Stimulated activated CD8-positive, alpha-beta memory T cell treated with anti-CD3 and anti-CD28 coated beads, Interleukin-12 subunit alpha, Interleukin-12 subunit beta, amount 100 ng/mL, for 1 hour (primary cell): Measurements from ENCODE around the gene RPP14.
"Not testable (repeated sequence)": the region's sequence is repeated elsewhere in the genome, so short reads cannot be mapped to it uniquely, and the experiment has no call there.

Experiments used
- DNase-seq: peaks from one replicate; pipeline ENCODE4 v3.0.0-alpha.2; 2020; ENCODE audit warnings: low read depth

Gene RPP14

DNA sequence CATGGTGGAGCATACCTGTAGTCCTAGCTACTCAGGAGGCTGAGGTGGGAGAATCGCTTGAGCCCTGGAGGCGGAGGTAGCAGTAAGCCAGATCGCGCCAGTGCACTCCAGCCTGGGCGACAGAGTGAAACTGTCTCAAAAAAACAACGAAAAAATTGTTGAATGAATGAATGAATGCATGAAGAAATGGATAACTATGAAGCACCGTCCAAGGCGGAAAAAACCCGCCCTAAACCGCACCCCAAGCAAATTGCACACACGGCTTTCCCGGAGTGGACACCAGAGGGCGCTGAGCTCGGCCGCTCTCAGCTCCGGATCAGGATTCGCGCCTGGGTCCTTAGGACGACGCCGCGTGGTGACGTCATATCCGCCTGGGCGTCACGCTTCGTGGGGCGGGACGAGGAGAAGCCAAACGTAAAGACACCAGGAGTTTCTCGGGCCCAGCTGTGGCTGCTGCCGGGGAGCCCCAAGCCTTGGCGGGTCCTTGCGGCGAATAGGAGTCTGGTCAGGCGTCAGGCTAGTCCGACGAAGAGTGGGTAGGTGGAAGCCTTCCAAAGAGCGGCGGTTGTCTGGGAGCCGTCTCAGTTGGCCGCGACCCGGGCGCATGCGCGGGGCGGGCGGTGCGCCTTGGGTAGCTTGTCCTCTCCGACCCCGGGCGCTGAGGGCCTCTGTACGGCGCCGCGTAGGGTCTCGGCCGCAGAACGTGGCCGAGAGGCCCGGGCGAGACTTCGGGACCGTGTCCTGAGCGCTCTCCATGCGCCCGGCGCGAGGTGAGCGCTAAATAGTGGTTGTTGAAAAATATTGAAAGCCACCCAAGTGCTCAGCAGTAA is at the start of gene RPP14, which contains the start of gene HTD2:
RPP14 (plus strand) TSS at position 364 of the 830 bp plus-strand sequence. CDS start 4,085 bp downstream, outside the sequence.
HTD2 (plus strand) TSS at position 639 of the 830 bp plus-strand sequence. CDS start 11,094 bp downstream, outside the sequence.
- peak; percentile 98 for DNase-seq

DNA sequence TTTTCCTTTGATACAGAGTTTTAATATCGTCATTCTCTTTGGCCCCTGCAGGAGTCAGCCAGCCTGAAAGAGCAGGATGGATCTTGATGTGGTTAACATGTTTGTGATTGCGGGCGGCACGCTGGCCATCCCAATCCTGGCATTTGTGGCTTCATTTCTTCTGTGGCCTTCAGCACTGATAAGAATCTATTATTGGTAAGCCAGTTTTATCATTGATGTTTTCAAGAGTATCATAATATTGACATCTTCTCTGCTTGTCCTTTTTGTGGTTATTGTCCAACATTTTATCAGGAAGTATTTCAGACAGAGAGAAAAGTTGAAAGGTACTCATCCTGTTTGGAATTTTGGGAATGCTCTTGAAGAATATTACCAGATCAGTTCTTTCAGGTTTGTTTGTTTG is 49.5 kb upstream of the RPP14 start:
- no peak for DNase-seq

DNA sequence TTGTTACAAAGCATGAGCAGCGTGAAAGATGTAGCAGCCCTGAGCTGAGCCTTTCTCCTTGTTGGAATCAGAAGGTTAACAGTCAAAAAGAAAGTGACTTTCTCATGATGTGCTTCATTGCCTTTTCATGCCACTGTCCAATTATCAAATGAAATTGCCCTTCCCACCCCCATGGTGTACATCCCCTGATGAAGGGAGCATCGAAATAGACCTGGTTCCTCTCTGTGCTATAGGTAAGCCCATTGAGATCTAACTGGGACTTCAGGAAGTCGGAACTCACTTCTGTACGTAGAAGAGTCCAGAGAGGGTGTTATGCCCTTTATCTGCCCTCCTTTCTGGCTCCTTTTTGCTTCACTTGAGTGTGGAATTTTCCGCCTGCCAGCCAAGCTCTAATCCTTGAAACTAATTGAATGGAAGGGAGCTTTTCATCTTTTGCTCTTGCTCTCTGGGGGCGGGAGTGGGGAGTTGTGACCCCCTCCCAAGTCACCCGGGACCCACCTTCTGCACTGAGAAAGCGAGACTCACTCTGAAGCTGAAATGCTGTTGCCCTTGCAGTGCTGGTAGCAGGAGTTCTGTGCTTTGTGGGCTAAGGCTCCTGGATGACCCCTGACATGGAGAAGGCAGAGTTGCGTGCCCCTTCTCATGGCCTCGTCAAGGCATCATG is 47.5 kb upstream of the RPP14 start:
- no peak for DNase-seq

DNA sequence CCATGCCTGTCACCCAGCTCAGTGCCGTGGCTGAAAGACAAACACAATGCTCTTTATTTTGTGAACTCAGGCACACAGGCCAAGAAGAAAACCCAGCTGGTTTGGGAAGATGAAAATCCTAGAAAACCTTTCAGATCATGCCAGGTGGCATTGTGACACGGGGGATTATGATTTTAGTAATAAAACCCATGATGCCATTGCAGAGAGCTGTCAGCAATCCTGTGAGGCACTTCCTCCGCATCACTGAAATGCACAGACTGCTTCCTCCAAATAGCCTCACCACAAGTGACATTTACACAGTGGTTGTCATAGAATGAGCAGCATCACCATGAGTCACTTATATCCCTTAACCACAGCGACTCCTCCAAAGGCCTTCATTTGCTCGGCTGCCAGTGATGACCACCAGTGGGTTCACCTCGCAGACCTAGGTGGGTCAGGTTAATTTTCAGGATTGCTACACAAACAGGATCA is 45.7 kb upstream of the RPP14 start:
- DNase-seq, result no peak

DNA sequence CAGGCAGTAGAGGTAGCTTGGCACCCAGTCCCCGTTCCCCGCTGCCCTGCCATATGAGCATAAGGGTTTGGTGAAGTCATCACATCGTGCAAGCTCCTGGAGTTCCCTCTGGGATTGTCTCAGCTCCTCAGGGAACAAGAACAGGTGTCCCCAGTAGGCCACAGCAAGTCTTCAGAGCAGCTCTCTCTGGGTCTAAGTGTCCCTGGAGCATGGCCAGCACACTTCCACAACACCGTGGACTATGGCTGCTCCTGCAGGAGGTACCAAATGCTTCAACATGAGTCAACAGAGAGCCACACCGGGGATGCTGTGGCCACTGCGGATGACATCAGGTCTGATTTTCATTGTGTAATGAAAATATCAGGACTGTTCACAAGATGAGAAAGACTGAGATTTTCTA is 45.3 kb upstream of the RPP14 start:
- DNase-seq, result no peak

DNA sequence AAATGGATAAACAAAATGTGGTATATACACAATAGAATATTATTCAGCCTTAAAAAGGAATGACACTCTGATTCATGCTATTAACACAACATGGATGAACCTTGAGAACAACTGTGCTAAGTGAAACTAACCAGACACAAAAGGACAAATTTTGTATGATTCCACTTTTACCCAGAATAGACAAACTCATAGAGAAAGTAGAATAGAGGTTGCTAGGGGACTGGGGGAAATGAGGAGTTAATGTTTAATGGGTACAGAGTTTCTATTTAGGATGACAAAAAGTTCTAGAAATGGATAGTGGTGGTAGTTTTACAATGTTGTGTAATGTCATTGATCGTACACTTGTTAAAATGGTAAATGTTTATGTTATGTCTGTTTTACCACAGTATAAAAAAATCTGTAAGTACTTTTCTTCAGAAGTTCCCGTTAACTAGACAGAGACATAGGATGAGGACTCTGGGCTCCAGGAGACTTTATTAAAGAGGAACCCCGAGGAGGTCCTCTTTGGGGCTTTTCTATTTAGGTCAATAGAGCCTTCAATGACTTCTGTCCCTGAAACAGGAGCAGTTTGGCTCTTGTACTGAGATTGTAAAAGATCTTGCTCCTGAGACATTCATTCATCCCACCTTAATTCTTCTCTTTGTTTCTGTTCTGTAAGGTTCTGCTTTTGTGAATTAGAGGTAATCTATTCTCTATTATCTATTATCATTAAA is 43.9 kb upstream of the RPP14 start:
- DNase-seq, result no peak

DNA sequence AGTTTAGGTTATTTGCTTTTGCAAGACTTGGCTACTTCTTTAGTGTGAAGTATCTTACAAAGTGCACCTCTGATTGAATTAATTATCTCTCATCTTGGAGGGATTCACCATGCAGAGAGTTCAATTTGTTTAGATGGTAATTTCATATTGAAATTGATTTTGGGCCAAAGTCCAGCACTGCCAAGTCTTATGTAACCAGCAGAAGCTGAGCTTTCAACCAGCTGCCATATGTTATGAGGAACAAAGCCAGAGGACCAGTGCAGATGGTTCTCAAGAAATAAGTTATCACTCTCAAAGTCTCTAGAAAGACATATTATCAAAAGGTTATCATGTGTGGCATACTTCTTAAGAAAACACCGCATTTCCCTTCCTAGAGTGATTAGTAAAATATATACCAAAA is 39.5 kb upstream of the RPP14 start:
- no peak for DNase-seq

DNA sequence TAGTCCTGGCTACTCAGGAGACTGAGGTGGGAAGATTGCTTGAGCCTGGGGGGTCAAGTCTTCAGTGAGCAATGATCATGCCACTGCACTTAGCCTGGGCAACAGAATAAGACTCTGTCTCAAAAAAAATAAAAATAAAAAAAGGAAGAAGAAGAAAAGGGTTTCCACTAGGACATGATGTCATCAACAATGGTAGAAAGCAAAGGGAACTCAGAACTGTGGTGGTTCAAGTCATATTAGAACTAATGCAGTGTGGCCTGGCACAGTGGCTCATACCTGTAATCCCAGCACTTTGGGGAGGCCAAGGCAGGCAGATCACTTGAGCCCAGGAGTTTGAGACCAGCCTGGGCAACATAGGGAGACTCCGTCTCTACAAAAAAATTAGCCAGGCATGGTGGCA is 38.5 kb upstream of the RPP14 start:
- DNase-seq, result not testable (repeated sequence)

DNA sequence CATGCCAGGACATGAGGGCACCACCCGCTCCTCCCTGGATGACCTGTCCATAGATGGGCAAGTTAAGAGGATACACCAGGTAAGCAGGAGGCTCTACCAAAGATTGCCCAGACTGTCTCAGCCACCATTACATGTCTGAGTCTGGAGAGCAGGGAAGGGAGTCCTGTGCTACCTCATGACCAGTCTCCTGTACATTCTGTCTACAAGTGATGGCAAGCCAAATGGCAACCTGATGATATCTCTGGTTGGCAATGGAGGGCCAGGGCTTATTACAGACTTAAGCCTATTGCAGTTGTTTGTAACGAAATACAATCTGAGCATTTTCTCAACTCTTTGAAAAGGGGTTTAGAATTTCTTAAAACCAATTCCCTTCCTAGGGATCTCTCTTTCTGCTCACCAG is 36.7 kb upstream of the RPP14 start:
- no peak for DNase-seq

DNA sequence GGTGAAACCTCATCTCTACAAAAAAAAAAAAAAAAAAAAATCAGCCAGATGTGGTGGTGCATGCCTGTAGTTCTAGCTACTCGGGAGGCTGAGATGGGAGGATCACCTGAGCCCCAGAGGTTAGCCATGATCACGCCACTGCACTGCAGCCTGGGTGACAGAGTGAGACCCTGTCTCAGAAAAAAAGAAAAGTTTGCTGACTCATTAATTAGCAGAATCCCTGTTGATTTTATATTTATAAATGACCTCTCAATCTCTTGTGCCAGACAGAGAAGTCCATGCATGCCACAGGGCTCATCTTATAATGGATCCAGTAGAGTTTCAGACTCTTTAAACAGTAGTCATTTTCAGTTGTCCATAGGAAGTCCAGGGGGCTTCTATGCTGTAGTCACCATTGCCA is 35.6 kb upstream of the RPP14 start:
- DNase-seq, result no peak

DNA sequence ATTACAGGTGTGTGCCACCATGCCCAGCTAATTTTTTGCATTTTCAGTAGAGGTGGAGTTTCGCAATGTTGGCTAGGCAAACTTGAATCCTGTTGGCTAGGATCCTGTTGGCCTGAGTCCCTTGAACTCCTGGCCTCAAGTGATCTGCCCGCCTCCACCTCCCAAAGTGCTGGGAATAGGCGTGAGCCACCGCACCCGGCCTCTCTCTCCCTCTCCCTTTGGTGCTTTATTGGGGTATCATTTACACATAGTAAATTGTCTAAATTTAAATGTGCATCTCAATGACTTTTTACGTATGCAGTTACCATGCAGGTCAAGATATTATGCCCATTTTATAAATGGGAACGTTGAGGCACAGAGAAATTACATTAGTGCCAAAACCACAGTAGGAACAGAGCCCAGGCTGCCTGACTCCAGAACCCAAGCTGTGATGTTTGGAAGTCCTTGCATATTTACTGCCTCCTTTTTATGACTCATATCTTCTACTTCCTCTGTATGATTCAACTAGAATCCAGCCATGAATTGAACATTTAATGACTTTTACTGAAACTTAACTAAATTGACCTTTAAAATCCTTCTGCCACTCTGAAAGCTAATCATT is 34.0 kb upstream of the RPP14 start:
- no peak for DNase-seq

DNA sequence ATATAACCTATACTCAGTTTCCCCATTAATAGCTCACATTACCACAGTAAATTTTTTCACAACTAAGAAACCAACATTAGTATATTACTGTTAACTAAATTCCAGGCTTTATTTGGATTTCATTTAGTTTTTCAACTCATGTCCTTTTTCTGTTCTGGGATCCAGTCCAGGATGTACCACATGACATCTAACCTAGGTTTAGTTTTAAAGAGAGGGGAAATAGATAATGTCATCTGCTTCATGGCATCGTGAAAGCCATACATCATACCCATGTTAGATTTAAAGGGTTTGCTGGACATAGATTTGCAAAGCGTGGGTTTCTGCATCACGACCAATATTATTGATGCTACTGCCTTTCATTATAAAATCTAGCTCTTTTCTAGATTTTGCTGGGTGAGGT is 33.2 kb upstream of the RPP14 start:
- no peak for DNase-seq

DNA sequence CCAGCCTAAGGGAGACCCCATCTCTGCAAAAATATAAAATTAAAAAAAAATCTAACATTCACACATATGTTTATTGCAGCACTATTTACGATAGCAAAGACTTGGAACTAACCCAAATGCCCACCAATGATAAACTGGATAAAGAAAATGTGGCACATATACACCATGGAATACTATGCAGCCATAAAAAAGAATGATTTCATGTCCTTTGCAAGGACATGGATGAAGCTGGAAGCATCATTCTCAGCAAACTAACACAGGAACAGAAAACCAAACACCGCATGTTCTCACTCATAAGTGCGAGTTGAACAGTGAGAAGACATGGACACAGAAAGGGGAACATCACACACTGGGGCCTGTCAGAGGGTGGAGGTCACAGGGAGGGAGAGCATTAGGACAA is 32.7 kb upstream of the RPP14 start:
- DNase-seq, result not testable (repeated sequence)

DNA sequence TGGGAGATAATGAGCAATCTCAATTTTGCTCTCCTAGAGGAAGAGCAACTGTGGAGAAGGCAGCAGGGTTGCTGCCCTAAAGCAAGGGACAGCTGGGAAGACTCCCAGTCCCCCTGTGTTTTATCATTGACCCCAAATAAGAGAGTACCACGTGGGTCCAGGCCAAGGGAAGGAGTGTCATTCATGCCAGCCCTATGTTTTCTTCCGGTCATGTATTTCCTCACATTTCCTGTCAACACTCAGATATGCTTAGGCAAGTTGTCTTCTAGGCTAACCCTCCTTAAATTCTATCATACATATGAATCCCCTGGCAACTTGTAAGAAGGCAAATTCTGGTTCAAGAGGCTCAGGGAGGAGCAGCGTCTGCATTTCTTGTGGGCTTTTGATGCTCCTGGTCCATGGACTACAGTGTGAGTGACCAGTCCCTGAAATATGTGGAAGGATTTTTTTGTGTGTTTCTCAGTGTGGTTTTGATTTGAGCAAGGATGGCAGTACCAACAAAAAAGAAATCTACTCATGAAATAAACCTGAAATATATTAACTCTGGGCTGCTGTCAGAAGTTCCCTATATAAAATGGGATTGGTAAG is 31.9 kb upstream of the RPP14 start:
- no peak for DNase-seq

DNA sequence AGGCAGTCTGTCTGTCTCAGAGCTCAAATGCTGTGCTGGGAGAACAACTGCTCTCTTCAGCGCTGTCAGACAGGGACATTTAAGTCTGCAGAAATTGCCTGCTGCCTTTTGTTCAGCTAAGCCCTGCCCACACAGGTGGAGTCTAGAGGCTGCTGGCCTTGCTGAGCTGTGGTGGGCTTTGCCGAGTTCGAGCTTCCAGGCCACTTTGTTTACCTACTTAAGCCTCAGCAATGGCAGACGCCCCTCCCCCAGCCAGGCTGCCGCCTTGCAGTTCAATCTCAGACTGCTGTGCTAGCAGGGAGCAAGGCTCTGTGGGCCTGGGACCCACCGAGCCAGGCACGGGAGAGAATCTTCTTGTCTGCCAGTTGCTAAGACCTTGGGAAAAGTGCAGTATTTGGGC is 25.0 kb upstream of the RPP14 start:
- DNase-seq, result no peak

DNA sequence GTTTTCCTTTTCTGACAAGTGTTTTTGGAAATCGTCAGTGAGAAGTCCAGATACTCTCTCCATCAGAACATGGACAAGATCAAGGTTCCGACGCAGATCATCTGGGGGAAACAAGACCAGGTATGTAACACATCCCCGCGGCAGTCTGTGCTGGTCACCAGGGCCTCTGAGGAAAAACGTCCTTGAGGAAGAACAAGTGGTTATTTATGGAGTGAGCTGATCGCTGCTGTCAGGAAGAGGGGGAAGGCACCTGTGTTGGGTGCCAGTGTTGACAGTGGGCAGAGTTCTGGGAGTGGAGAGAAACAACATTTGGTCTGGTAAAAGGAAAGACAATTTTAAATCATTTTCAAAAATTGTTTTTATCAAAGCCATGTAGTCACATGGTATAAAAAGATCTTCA is 20.7 kb upstream of the RPP14 start:
- DNase-seq, result no peak

DNA sequence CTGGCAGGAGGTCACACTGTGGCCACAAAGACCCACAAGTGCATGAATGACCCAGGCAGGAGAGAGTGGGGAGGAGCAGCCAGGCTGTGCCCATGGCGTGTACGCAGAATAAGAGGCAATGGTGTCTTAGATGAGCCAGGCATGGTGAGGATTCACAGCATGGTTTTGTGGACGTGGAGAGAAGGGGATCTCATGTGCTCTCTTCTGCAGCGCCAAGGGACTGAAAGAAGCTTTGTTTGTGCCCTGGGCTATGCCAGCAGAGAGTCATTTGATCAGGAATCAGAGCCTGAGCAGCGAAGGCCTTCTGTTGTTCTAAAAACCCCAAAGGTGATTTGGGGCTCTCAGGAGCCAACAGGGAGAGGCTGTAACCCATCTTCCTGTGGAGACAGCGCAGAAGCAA is 18.7 kb upstream of the RPP14 start:
- DNase-seq, result no peak

DNA sequence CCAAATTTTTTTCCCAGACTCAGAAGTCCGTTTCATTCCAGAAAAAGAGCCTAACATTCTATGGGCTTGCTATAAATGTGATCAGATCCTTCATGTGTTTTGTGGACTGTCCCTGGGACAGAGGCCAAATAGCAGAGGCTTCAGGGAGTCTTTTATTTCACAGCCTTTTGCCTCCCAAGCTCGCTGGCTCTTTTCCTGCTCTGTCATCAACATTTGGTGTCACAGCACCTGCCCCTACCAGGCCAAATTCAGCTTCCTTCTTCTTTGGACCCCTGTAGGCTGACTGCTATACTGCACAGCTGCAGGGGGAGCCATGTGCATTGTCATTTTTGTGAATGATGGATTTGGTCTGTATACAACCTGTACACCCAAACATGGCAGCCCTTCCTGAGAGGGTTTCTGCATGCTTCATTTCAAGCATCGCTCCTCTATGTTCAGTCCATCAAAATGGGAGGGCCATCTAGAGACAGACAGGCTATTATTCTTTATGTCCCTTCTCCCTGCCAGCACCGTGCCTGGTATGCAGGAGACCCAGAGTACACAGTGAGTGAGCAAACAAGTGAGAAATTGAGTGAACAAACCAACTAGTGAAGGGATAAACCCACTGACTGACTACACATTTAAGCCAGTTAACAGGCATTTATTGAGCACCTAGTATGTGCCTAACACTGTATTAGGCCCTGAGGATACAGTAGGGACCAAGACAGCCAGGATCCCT is 17.9 kb upstream of the RPP14 start:
- no peak for DNase-seq

DNA sequence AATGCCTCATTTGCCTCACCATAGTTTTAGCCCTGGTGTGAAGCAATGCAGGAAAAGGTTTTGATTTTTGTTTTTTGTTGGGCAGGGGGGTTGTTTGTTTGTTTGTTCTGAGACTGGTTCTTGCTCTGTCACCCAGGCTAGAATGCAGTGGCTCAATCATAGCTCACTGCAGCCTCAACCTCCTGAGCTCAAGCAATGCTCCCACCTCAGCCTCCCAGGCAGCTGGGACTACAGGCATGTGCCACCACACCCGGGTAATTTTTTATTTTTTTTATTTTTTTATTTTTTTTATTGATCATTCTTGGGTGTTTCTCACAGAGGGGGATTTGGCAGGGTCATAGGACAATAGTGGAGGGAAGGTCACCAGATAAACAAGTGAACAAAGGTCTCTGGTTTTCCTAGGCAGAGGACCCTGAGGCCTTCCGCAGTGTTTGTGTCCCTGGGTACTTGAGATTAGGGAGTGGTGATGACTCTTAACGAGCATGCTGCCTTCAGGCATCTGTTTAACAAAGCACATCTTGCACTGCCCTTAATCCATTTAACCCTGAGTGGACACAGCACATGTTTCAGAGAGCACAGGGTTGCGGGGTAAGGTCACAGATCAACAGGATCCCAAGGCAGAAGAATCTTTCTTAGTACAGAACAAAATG is 17.0 kb upstream of the RPP14 start:
- not testable (repeated sequence) for DNase-seq

DNA sequence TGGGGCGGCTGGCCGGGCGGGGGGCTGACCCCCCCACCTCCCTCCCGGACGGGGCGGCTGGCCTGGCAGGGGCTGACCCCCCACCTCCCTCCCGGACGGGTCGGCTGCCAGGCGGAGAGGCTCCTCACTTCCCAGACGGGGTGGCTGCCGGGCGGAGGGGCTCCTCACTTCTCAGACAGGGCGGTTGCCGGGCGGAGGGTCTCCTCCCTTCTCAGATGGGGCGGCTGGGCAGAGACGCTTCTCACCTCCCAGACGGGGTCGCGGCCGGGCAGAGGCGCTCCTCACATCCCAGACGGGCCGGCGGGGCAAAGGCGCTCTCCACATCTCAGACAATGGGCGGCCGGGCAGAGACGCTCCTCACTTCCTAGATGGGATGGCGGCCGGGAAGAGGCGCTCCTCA is 15.6 kb upstream of the RPP14 start:
- not testable (repeated sequence) for DNase-seq
